K562 (cell line): ENCODE data around the gene TMEM120B. TPM values are rescaled to one million over a fixed set of nuclear protein-coding genes. Genes with fewer than 3 reads are reported as not detected.

Experiments used
- ATF7 ChIP-seq: fragments of 450-650 bp; IDR thresholded peaks from 2 replicates; pipeline ENCODE4 v1.7.1; 2014; ENCODE audit warnings: mild to moderate bottlenecking, moderate library complexity
- BDP1 ChIP-seq: IDR thresholded peaks from 3 replicates; pipeline ENCODE4 v1.6.1; 2011; ENCODE audit not compliant: insufficient read length, insufficient read depth
- FOXP1 ChIP-seq: sonication (generic); formaldehyde crosslinking; IDR thresholded peaks from 2 replicates; pipeline ENCODE4 v1.8.0; 2022; ENCODE audit warnings: mild to moderate bottlenecking, missing genetic modification reagents
- GTF2F1 ChIP-seq: IDR thresholded peaks from 2 replicates; pipeline ENCODE4 v1.6.1; 2011; ENCODE audit warnings: low read depth, low read length, improper control_type of control experiment
- HMGXB4 ChIP-seq: sonication (generic); formaldehyde crosslinking; IDR thresholded peaks from 2 replicates; pipeline ENCODE4 v1.8.1; 2023; ENCODE audit warnings: mild to moderate bottlenecking, missing genetic modification reagents
- ILF3 ChIP-seq: fragments of 450-650 bp; IDR thresholded peaks from 2 replicates; pipeline ENCODE4 v1.6.1; 2018; ENCODE audit warnings: antibody characterized with exemption, mild to moderate bottlenecking, moderate library complexity, borderline replicate concordance
- MTA3 ChIP-seq: fragments of 450-650 bp; formaldehyde crosslinking; IDR thresholded peaks from 2 replicates; pipeline ENCODE4 v1.6.1; 2017; ENCODE audit warnings: mild to moderate bottlenecking, borderline replicate concordance
- NR1H2 ChIP-seq: sonication (generic); formaldehyde crosslinking; IDR thresholded peaks from 2 replicates; pipeline ENCODE4 v1.4.0; 2020; ENCODE audit warnings: mild to moderate bottlenecking, missing genetic modification reagents
- PHB ChIP-seq: fragments of 250-450 bp; sonication (Bioruptor Pico); IDR thresholded peaks from 2 replicates; pipeline ENCODE4 v1.5.0; 2021
- RBM15 ChIP-seq: fragments of 200-400 bp; formaldehyde crosslinking; IDR thresholded peaks from 2 replicates; pipeline ENCODE4 v1.6.1; 2018; ENCODE audit warnings: mild to moderate bottlenecking, low read length, moderate library complexity; ENCODE audit not compliant: insufficient read depth
- RBM22 ChIP-seq: fragments of 200-400 bp; formaldehyde crosslinking; IDR thresholded peaks from 2 replicates; pipeline ENCODE4 v1.6.1; 2018; ENCODE audit warnings: low read length, low read depth; ENCODE audit not compliant: poor library complexity, severe bottlenecking
- SOX6 ChIP-seq: fragments of 450-650 bp; IDR thresholded peaks from 2 replicates; pipeline ENCODE4 v1.6.1; 2014; ENCODE audit warnings: mild to moderate bottlenecking
- SP1 ChIP-seq: sonication (generic); formaldehyde crosslinking; IDR thresholded peaks from 2 replicates; pipeline ENCODE4 v1.8.1; 2022; ENCODE audit warnings: mild to moderate bottlenecking, missing genetic modification reagents
- TAL1 ChIP-seq: fragments of 450-650 bp; IDR thresholded peaks from 2 replicates; pipeline ENCODE4 v1.6.1; 2016; ENCODE audit warnings: mild to moderate bottlenecking
- TCF15 ChIP-seq: fragments of 250-450 bp; sonication (Bioruptor Pico); IDR thresholded peaks from 2 replicates; pipeline ENCODE4 v1.8.0; 2022; ENCODE audit warnings: moderate library complexity, mild to moderate bottlenecking, inconsistent platforms
- ZNF395 ChIP-seq: fragments of 200-800 bp; sonication (Bioruptor generic); IDR thresholded peaks from 2 replicates; pipeline ENCODE4 v1.6.1; 2017; ENCODE audit warnings: missing genetic modification characterization, missing compliant biosample characterization
- ZNF609 ChIP-seq: sonication (generic); formaldehyde crosslinking; IDR thresholded peaks from 2 replicates; pipeline ENCODE4 v1.8.1; 2023; ENCODE audit warnings: missing genetic modification reagents, mild to moderate bottlenecking, borderline replicate concordance
- ZNF766 ChIP-seq: fragments of 200-800 bp; sonication (Bioruptor generic); conservative IDR thresholded peaks from 2 replicates; pipeline ENCODE4 v1.6.1; 2016; ENCODE audit warnings: missing genetic modification characterization, missing compliant biosample characterization
- polyA plus RNA-seq, 8 experiments: library from polyadenylated mRNA; depleted of rRNA in 4 of 8; stranded (reverse) in 5 of 8; unstranded in 3 of 8; fragments of >200 nt; fragmentation: Nextera tagmentation in 2 of 8; fragmentation: Illumina TruSeq in 1 of 8; extraction: Ambion mirVana in 2 of 8; extraction: Trizol in 1 of 8; gene quantifications; 2 replicates each; pipeline versions ENCODE4 v1.2.1 to v1.2.3, GENCODE V29; 2011 to 2014; ENCODE audit warnings: inconsistent platforms in 1 of 8, missing spikeins in 1 of 8
- total RNA-seq, 7 experiments: library from RNA; depleted of rRNA in 6 of 7; stranded (reverse); fragments of >200 nt in 6 of 7; fragmentation: Illumina TruSeq in 2 of 7; extraction: Trizol in 2 of 7; gene quantifications; 2 replicates each; pipeline versions ENCODE4 v1.2.1 to v1.2.3, GENCODE V29; 2011 to 2021; ENCODE audit warnings: low replicate concordance in 1 of 7

Gene TMEM120B
- total and polyA plus RNA-seq, 9 of the 15 experiments (the other 6 are each of a cell fraction or from before 2014, with no cell fraction given): 1.7 to 18.6 (median 7.4) TPM

GRCh38 chr12:121811434-121812319, 99.1 kb downstream of the TMEM120B start (continued):
- no peak for TF ChIP-seq PHB (CRISPR knock-in tag)
- no peak for TF ChIP-seq ZNF395 (CRISPR knock-in tag)
- no peak for TF ChIP-seq FOXP1 (CRISPR knock-in tag)
- 0 out of 2 replicates have a peak, but pooled peaks have one; percentile 53 for TF ChIP-seq ZNF609 (CRISPR knock-in tag)
- TF ChIP-seq GTF2F1: no peak
- TF ChIP-seq SP1 (CRISPR knock-in tag): 0 out of 2 replicates have a peak, but pooled peaks have one; percentile 2
- no peak for TF ChIP-seq RBM15
- TF ChIP-seq TAL1: no peak
- TF ChIP-seq HMGXB4 (CRISPR knock-in tag): no peak
- peak; percentile 89 for TF ChIP-seq RBM22
- TF ChIP-seq SOX6: no peak
- TF ChIP-seq BDP1: no peak
- no peak for TF ChIP-seq TCF15
- TF ChIP-seq NR1H2: 0 out of 2 replicates have a peak, but pooled peaks have one; percentile 58
- TF ChIP-seq ILF3: 0 out of 2 replicates have a peak, but pooled peaks have one; percentile 27
- TF ChIP-seq ATF7: peak; percentile 57; the same call in 1 of the 2 replicates
- TF ChIP-seq MTA3: no peak
- 0 out of 2 replicates have a peak, but pooled peaks have one; percentile 24 for TF ChIP-seq ZNF766 (CRISPR knock-in tag)
